ENCODE data around the gene STMND1.

Gene STMND1

DNA sequence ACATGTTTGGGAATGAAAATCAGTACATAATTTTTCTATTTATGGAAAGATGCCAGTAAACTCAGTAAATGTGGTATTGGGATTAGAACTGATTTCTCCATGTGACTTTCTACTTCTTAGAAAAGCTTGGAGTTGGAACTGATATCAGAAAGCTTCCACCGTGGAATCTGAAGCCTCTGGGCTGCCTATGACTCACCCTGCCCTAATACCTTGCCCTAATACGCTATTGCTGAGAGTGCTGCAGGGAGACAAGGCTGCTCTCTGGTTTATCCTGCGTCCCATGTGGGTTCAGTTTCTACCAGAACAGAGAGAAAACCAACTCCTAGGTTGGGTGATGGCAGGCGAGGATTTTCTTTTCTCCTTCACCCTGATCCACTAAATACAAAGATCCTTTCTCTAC lies 3.3 kb upstream of the STMND1 start:
- no peak for DNase-seq (ENCODE audit: low read depth)

DNA sequence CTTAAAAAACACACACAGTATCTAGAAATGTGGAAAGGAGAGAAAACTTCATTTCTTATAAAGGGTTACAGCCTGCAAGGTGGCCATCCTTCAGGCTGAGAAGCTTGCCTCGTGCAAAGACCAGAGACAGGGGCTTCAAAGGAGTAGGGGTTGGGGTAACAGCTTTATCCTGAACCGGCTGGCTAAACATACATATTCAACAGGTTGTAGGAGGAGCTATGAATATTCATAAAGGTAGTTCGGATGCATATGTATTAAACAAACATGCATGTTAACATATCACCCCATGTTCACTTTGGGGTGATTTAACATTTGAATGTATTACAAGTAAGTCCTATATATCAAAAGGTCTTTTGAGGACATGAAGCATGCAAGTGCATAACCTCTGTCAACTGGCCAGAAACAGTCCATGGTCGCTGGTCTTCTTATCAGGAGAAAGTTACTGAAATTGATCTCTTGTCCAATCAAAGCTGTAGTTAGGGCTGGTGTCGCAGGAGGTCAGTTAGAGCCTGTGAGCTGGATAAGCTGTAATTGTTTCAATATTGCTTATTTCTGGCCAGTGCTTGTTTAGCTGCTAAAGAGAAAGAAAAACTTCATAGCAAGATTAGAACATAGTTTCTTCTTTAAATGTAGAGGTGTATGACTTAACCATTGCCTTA lies 2.3 kb upstream of the STMND1 start:
- no peak for DNase-seq (ENCODE audit: low read depth)

DNA sequence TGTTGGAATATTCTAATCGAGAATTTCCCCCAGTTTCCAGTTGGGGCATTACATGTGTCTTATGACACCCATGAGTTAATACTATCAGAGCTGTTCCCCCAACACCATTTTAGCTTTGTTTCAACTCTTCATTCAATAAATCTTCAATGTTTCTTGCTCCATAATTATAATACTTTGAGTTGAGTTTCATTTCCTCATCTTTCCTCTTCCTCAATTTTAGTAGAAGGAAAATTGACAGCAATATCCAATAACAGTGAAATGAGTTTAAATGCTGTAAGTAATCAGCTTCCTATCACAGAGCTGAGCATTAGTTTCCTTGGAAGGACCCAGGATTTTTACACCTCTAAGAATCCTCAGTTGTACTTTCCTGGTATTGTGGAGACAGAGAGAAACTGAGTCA lies 1.0 kb upstream of the STMND1 start:
- no peak for DNase-seq (ENCODE audit: low read depth)

DNA sequence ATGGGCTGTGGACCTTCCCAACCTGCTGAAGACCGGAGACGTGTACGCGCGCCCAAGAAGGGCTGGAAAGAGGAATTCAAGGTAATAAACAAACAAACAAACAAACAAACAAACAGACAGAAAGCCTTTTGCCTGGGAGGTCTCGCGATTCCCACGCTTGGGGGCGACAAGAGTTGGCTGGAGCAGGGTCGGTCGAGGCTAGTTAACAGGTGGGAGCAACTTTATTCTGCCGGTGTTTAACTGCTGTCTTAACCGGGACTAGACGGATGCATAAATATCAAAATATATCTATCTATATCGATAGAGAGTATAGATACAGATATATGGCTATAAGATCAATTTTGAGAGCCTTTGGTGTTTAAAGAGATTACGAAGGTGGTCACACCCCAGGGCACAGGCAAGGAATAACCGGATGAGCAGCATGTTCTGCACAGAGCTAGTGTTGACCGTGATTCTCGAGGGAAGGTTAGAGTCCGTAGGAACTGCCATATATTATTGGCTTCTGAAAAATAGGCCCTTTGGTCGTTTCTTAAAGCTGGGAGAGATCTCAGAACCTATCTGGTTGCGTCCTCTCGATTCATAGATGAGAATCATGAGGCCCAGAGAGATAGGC lies 514 bp downstream of the STMND1 start:
- no peak for DNase-seq (ENCODE audit: low read depth)

DNA sequence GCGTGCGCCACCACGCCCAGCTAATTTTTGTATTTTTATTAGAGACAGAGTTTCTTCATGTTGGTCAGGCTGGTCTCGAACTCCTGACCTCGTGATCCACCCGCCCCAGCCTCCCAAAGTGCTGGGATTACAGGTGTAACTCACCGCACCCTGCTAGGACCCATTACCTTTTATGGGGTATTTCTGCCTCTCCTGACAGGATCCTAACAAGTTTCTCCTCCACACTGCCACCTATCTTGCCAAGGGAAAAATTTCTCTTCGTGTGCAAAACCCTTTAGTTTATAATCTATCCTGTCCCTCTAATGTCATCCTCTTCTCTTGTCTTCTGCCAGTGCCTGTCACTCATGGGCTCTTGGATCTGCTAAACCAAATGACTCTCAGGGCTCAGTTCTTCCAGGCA lies 1.9 kb downstream of the STMND1 start:
- DNase-seq (ENCODE audit: low read depth) = no peak

DNA sequence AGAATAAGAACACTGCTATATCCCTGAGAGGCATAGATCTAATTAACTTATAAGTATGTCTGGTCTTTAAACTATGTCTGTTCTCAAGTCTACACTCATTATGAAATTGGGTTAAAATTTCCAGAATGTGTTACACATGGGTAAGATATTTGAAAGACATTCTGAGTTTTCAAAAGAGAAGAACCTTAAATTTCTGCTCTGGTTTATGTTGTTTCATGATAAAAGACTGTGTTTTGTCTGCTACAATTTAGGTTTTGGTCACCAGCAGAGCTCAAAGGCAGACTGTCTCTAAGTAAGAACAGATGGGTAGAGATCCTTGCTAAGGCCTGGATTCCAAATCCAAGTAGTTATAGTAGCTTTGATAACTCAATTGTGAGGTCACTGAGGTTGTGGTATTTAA lies 6.0 kb downstream of the STMND1 start:
- DNase-seq (ENCODE audit: low read depth) = no peak

DNA sequence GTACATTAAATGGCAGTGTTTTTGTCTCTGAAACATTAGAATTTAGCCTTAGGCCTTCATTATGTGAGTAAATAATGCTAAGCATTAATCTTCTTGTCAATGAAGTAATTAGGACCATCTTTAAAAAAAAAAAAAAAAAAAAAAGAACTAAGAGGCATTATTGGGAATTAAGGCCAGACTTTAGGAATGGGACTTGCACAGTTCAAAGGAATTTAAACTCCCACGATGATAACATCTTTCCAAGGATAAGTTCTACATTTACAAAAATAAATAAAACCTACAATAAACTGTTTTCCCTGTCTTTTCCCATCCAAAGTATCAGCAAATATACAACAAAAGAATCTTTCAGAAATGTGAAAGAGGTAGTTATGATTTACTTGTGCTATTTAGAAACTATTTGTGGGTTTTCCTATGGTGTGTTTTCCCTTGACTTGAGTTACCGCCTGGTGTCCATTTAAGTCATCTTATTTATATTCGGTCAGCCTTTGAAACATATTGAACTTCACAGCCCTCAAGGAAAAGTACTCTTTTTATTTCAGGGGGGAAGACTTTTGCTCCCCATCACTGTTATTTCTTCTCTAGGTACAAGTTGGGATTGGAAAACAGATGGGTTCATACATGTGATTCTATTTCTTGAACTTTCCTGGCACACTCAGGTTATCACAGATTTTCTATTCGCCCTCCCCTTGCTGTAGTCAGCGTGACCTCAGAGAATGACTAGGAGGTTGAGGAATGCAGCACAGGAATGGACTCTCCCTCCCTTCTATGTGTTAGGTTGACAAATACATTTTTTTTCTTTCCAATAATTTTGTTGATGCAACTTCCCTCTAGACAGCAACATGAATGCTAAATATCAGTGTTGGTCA lies 13.6 kb downstream of the STMND1 start:
- no peak for DNase-seq (ENCODE audit: low read depth)

DNA sequence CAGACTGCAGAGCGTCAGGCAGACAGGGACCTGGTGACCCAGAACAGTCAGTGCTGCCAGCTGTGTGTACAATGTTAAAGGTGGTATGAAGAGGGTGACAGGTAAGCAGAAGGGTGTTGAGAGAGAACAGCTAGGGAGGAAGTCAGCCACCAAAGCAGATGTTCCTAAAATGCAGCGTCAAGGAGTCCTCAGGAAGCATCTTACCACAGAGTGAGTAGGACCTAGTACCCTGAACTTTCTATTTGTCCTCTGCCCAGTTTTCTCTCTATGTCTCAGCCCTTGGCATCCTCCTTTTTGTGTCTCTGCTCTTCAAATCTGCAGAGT lies 14.2 kb downstream of the STMND1 start:
- no peak for DNase-seq (ENCODE audit: low read depth)

DNA sequence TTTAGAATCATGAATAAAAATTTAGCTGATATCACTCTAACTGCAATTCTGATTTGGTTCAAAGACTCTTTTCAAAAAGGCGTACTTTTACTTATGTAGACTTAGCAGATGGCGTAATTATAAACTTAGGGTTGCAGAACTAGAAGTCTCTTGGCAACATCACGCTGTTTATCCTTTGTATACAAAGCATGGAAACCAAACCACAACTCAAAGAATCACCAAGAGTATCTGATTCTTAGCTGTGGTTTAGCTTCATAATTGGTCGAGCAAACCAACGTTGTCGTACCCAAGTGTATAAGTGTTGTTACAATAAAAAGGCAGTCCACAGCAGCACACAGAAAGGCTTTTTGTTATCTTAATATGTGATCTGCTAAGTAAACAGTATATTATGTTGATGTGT lies 18.2 kb downstream of the STMND1 start:
- DNase-seq (ENCODE audit: low read depth) = no peak

DNA sequence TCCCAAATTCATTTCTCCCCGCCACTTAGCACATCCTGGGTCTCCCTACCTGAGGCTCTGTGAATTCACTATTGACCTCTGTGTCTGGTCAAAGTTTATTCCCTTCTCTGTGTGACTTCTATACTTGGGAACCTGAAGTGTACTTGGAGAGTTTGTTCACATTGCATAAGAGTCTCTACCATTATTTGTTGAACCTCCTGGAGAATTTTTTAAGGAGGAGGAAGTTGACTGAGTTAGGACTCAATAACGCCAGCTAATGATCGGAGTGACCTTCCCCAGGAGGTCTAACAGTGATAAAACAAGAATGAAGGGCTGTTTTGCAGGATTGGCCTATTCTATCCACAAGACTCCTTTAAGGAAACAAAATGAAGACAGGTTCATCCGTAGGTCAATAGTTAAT lies 23.6 kb downstream of the STMND1 start:
- no peak for DNase-seq (ENCODE audit: low read depth)

DNA sequence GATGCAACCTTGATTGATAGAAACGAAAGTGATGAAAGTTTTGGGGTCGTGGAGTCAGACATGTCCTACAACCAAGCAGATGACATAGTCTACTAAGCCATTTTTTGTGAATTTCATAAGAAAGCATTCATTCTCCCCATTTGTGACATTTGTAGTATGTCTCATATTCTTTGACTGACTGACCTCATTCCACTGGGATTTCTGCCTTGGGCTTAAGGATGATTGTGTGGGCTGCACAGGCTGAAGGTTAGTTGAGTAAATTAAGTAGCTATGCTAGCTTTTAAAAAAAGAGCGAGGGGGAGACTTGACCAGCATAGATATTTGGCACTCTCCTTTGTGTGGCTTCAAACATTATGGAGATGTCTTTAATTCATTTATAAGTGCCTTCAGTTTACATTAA lies 28.9 kb downstream of the STMND1 start:
- DNase-seq (ENCODE audit: low read depth) = no peak

DNA sequence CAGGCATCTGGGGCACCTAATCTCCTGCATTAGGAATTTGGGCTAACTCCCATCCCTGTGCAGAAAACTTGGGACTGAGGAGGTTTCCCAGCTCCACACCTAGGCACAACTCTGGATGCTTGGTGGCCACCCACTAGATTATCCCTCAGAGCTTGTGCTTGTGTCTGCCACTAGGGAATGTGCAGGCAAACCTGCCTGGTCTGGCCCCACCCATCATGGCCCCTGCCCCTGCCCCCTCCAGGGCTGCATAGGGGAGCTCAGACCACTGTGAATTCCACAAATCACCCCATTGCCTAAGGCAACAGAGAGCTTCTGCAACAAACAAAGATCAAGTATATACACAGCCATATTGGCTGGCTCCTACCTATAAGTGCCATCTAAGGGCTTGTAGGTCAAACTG lies 31.1 kb downstream of the STMND1 start:
- no peak for DNase-seq (ENCODE audit: low read depth)

DNA sequence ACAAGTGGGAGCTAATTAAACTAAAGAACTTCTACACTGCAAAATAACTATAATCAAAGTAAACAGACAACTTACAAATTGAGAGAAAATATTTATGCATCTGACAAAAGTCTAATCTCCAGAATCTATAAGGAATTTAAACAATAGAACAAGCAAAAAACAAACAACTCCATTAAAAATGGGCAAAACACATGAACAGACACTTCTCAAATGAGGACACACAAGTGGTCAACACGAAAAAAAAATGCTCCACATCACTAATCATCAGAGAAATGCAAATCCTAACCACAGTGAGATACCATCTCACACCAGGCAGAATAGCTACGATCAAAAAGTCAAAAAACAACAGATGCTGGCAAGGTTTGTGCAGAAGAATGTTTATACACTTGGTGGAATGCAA lies 36.2 kb downstream of the STMND1 start:
- no peak for DNase-seq (ENCODE audit: low read depth)

DNA sequence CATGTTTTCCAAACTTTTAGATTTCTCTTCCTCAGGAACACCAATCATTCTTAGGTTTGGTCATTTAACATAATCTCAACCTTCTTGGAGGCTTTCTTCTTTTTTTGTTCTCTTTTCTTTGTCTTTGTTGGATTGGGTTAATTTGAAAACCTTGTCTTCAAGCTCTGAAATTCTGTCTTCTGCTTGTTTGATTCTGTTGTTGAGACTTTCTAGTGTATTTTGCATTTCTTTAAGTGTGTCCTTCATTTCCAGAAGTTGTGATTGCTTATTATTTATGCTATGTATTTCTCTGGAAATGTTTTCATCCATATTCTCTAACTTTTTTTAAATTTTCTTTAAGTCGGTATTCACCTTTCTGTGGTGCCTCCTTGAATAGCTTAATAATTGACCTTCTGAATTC lies 42.2 kb downstream of the STMND1 start:
- no peak for DNase-seq (ENCODE audit: low read depth)

DNA sequence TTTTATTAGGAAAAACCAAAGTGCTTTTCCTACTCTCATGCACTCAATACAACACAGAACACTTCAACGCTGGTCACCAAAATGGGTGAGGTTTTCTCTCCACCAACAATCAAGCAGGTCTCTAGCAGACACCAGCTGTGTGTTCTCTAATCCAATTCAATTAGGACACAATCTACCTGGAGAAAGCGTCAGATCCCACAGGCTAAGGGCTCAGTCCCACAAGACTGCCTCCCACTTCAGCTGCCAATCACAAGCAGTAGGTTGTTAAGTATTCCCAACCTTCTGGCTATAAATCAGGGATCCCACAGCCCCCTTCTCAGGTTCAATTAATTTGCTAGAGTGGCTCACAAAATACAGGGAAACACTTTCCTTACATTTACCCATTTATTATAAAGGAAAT lies 47.7 kb downstream of the STMND1 start:
- no peak for DNase-seq (ENCODE audit: low read depth)

DNA sequence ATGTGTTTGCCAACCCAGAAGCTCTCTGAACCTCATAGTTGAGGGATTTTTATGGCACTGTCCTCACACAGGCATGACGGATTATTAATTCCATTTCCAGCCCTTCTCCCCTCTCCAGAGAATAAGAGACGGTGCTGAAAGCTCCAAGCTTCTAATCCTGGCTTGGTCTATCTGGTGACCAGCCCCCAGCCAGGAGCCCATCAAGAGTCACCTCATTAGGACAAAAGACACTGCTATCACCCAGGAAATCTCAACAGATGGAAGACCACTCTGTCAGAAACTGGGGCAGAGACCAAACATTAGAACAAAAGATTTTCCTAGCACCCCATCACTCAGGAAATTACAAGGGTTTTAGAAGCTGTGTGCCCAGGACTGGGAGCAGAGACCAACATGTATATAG lies 48.2 kb downstream of the STMND1 start:
- no peak for DNase-seq (ENCODE audit: low read depth)

DNA sequence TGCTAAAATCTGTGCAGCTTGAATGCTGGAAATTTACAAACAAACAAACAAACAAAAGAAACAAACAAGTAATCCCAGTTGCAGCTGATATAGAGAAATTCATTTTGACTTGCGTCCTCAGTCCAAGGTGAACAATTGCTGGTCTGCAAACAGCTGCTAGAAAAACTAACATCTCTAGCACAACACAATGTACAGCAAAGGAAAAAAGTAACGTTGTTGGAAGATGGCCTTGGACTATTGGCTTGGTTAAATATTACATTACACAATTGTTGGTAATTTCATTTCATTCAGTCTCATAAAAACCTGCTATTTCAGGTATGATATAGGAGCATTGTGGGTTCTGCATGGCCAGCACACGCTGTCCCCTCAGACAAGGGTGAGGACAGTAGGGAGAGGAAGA lies 50.0 kb downstream of the STMND1 start:
- no peak for DNase-seq (ENCODE audit: low read depth)

DNA sequence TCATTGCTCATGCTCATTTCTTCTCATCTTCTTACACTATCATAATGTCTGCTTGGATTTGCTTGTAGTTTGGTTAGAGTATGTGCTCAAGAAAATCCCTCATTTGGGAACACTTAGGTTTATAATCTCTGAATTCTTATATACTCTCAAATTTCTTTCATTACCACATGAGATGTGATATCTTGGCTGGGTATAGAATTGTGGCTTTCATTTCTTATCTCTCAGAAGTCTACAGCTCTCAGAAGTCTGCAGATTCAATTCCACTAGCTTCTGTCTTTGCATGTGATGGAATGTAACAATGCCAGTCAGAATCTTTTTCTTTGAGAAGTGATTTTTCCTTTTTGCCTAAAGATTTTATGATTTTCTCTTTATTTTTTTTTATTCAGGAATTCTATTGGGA lies 50.9 kb downstream of the STMND1 start:
- no peak for DNase-seq (ENCODE audit: low read depth)

DNA sequence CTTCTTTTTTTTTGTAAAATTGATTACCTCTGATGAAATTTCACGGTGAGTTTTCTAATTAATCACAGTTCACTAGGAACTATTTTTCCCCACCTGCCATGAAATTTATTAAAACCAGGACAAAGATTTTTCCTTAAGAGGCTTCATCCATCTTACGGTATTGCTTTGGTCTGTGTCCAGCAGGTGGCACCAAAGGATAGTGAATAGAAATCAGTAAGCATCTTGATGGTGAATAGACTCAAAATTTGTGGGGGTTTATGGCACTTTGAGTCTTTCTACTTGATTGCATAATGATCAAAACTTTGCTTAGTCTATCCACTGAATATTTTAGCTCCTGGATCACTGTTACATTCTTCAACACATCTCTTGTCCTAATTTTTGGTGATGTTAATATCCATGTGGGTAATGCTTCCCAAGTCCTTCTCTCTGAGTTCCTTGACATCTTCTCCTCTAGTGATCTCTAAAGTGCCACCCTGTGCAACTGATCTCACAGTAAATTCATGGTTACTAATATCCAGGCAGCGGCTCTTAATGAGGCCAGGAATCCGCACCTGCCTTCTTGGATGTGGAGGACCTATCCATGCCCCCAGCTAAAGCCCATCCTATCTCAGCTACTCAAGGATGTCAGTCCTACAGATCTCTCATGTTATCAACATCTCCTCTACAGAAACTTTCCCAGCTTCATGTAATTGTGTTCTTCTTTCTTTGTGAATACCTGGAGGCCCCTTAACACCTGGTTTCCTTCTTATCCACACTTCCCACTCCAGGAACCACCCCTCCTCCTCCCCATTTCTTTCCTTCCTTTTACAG lies 54.5 kb downstream of the STMND1 start:
- DNase-seq (ENCODE audit: low read depth) = peak; percentile 29

DNA sequence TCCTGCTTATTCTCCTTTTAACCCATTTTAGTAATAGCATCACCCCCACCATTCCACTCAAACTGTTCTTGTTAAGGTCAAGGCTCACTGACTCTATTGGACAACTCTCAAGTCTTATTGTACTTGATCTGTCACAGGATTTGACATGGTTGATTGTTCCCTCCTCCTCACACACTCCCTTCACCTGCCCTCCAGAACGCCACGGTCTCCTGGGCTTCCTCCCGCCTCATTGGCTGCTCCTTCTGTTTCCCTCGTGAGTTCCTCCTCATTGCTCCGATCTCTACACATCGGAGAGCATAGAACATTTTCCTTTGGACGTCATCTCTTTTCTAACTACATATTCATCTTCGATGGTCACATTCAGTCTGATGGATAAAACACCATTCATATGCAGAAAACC lies 55.1 kb downstream of the STMND1 start:
- no peak for DNase-seq (ENCODE audit: low read depth)

DNA sequence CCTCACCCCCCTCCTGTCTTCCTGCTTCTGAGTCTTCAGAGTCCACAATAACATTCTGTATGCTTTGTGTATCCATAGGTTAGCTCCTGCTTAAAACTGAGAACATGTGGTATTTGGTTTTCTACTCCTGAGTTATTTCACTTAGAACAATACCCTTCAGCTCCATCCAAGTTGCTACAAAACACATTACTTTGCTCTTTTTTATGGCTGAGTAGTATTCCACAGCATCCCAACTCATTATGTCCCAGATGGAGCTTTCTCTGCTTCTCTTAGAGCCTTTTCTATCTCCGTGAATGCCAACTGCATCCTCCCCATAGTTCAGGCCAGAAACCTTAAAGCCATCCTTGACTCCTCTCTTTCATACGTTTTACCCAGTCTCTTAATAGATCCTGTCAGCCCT lies 55.8 kb downstream of the STMND1 start:
- no peak for DNase-seq (ENCODE audit: low read depth)

DNA sequence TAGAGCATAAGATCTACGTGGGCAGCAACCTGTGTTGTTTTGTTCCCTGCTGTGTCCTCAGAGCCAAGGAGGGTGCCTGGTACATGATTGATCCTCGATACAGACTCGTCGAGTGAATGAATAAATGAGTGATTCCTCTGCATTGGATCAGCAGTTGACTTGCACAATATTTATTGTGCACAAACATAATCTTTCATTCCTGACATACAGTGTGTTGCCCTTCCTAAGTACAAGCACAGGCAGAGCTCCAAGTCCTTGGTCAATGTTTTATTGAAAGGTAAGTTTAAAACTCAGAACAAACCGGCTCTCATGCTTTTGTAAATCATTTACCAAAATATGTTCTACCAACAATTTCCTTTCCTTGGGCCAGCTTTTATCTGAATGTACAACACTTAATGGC lies 57.4 kb downstream of the STMND1 start:
- no peak for DNase-seq (ENCODE audit: low read depth)

DNA sequence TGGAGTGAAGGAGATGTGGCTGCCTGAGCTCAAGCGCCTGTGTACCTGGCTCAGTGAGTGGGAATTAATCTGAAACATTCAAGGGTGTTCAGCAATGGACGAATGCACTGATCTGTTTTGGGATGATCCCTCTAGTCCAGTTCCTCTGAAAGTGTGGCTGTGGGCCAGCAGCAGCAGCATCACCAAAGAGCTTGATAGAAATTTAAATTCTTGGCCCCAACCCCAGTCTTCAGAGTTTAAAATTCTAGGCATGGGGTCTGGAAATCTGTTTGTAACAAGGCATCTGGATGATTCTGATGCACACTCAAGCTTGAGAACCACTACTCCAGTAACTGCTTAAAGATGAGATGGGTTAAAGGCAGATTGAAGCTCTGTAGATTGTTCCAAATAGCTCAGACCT lies 59.2 kb downstream of the STMND1 start:
- no peak for DNase-seq (ENCODE audit: low read depth)
